Renal cortex interstitium (tissue), 11 donors: ENCODE data around the gene ANKUB1. TPM values are rescaled to one million over a fixed set of nuclear protein-coding genes. Genes with fewer than 3 reads are reported as not detected.

Experiments used
- DNase-seq, 11 donors: peaks; one replicate each; pipeline ENCODE4 v3.0.0-alpha.2; 2013; ENCODE audit warnings: low read depth in 9 of 11, low spot score in 4 of 11; ENCODE audit errors: extremely low read depth in 1 of 11
- polyA plus RNA-seq, 3 donors: library from polyadenylated mRNA; unstranded; fragments of 120-200 nt; gene quantifications; one replicate each; pipeline ENCODE4 v1.2.1, GENCODE V29; 2013; ENCODE audit not compliant: insufficient read length in 3 of 3

ANKUB1 gene
- polyA plus RNA-seq, 3 donors = 0.17 to 0.67 (median 0.46) TPM

- DNase-seq = peak in 10 of 11 donors; percentile 22 to 46 (median 34)
Measured at GRCh38 chr3:149813367-149814281, 21.3 kb upstream of the ANKUB1 start.

- peak; percentile 83 to 95 (median 91) for DNase-seq
Measured at GRCh38 chr3:149812606-149813366, 20.4 kb upstream of the ANKUB1 start, which contains the start of gene RNF13. Gene RNF13, plus strand, starts transcription at chr3:149813215. Its CDS starts 32,812 bp downstream, at chr3:149846027.

GRCh38 chr3:149812165-149812605, 19.8 kb upstream of the ANKUB1 start:
- DNase-seq = peak in 4 of 11 donors; percentile 3 to 27 (median 14)

GRCh38 chr3:149810846-149811245, 18.5 kb upstream of the ANKUB1 start:
- no peak for DNase-seq

GRCh38 chr3:149809699-149810098, 17.3 kb upstream of the ANKUB1 start:
- no peak for DNase-seq

GRCh38 chr3:149808209-149808829, 16.0 kb upstream of the ANKUB1 start:
- peak in 10 of 11 donors; percentile 31 to 64 (median 42) for DNase-seq

- no peak for DNase-seq
Measured at GRCh38 chr3:149806171-149806778, 13.9 kb upstream of the ANKUB1 start.

- DNase-seq = no peak
Measured at GRCh38 chr3:149801639-149802038, 9.3 kb upstream of the ANKUB1 start.

GRCh38 chr3:149801195-149801594, 8.8 kb upstream of the ANKUB1 start:
- DNase-seq = no peak

GRCh38 chr3:149800693-149801092, 8.3 kb upstream of the ANKUB1 start:
- DNase-seq = no peak

GRCh38 chr3:149796026-149796425, 3.7 kb upstream of the ANKUB1 start:
- DNase-seq = no peak

- no peak for DNase-seq
Measured at GRCh38 chr3:149790698-149791097, 1.7 kb downstream of the ANKUB1 start.

GRCh38 chr3:149790268-149790667, 2.1 kb downstream of the ANKUB1 start:
- no peak for DNase-seq

GRCh38 chr3:149784064-149784704, 8.2 kb downstream of the ANKUB1 start:
- no peak for DNase-seq

- no peak for DNase-seq
Measured at GRCh38 chr3:149783576-149783975, 8.8 kb downstream of the ANKUB1 start.

GRCh38 chr3:149781741-149782140, 10.6 kb downstream of the ANKUB1 start:
- no peak for DNase-seq

- DNase-seq = no peak
Measured at GRCh38 chr3:149781211-149781610, 11.1 kb downstream of the ANKUB1 start.

GRCh38 chr3:149777414-149778214, 14.7 kb downstream of the ANKUB1 start:
- DNase-seq = no peak
